OCI-LY7 (cell line): ENCODE data around the gene KRT31. TPM values are rescaled to one million over a fixed set of nuclear protein-coding genes. Genes with fewer than 3 reads are reported as not detected.

Experiments
- BruUV-seq: library from RNA; stranded (reverse); fragments of 400-500 nt; replicated peaks from 2 replicates; lab custom pipeline; 2021; lab: Mats Ljungman, UMichigan
- CTCF ChIA-PET: fragments of 300-600 bp; sonication (Branson Sonifier 250); formaldehyde crosslinking; loops from one replicate; lab custom pipeline; 2022; ENCODE audit warnings: antibody characterized with exemption; ENCODE audit not compliant: unreplicated experiment; lab: Charles Lee
- POLR2A ChIA-PET: fragments of 300-600 bp; sonication (Branson Sonifier 250); formaldehyde crosslinking; loops from one replicate; lab custom pipeline; 2022; ENCODE audit warnings: antibody characterized with exemption; lab: Charles Lee
- DNase-seq: peaks from one replicate; pipeline ENCODE4 v3.0.0-alpha.2; 2015; ENCODE audit warnings: low spot score
- H2AFZ ChIP-seq: fragments of 200-600 bp; sonication (generic), shearing (Covaris generic); 2 replicates; pipeline ENCODE4 v1.6.1; 2014; ENCODE audit warnings: mild to moderate bottlenecking, antibody characterized with exemption, low read length, moderate library complexity
- H3K27ac ChIP-seq: fragments of 200-600 bp; sonication (generic); 2 replicates; pipeline ENCODE4 v1.5.1; 2014; ENCODE audit warnings: mixed run types, low read depth, mild to moderate bottlenecking, moderate library complexity, low read length, inconsistent platforms; ENCODE audit not compliant: poor library complexity, severe bottlenecking
- H3K36me3 ChIP-seq: fragments of 200-600 bp; sonication (generic); 2 replicates; pipeline ENCODE4 v1.6.1; 2014; ENCODE audit warnings: mild to moderate bottlenecking, antibody characterized with exemption, low read length, moderate library complexity, mixed read lengths; ENCODE audit not compliant: insufficient read depth
- H3K4me1 ChIP-seq: fragments of 200-600 bp; sonication (generic); 2 replicates; pipeline ENCODE4 v1.5.1; 2014; ENCODE audit warnings: mild to moderate bottlenecking, low read length; ENCODE audit not compliant: insufficient read depth, poor library complexity, severe bottlenecking
- H3K4me2 ChIP-seq: fragments of 200-600 bp; sonication (generic); 2 replicates; pipeline ENCODE4 v1.6.1; 2014; ENCODE audit warnings: mild to moderate bottlenecking, low read length
- H3K4me3 ChIP-seq: fragments of 200-600 bp; sonication (generic); 2 replicates; pipeline ENCODE4 v1.5.1; 2014; ENCODE audit warnings: mild to moderate bottlenecking, low read depth, low read length; ENCODE audit not compliant: poor library complexity, severe bottlenecking
- H3K79me2 ChIP-seq: fragments of 200-600 bp; sonication (generic); 2 replicates; pipeline ENCODE4 v1.6.1; 2016; ENCODE audit warnings: low read depth, mild to moderate bottlenecking, low read length, moderate library complexity, mixed read lengths; ENCODE audit not compliant: insufficient read depth
- H3K9me2 ChIP-seq: fragments of 200-600 bp; sonication (generic); 2 replicates; pipeline ENCODE4 v1.6.1; 2016; ENCODE audit warnings: mild to moderate bottlenecking, low read length, mixed read lengths; ENCODE audit not compliant: insufficient read depth
- H3K9me3 ChIP-seq: fragments of 200-600 bp; sonication (generic); 2 replicates; pipeline ENCODE4 v1.6.1; 2014; ENCODE audit warnings: mild to moderate bottlenecking, mixed run types, low read length, mixed read lengths
- H4K20me1 ChIP-seq: fragments of 200-600 bp; sonication (generic); 2 replicates; pipeline ENCODE4 v1.6.1; 2014; ENCODE audit warnings: mild to moderate bottlenecking, antibody characterized with exemption, low read length, moderate library complexity, mixed read lengths; ENCODE audit not compliant: insufficient read depth
- EZH2phosphoT487 ChIP-seq: fragments of 200-600 bp; sonication (generic); IDR thresholded peaks from 2 replicates; pipeline ENCODE4 v1.6.1; 2018; ENCODE audit warnings: low read depth, borderline replicate concordance, mild to moderate bottlenecking, mixed run types, antibody characterized with exemption, low read length, moderate library complexity, mixed read lengths
- intact Hi-C: fragments of 100-400 bp; cut with micrococcal nuclease; formaldehyde crosslinking; loops from one replicate; pipeline ENCODE4 v1.10.0; 2022; ENCODE audit not compliant: unreplicated experiment
- total RNA-seq, 2 experiments: library from RNA; depleted of rRNA in 1 of 2; stranded (reverse); fragments of >200 nt in 1 of 2; shearing (Covaris generic) in 1 of 2; gene quantifications; 2 replicates each; pipeline ENCODE4 v1.2.3, GENCODE V29; 2014 to 2022
- TF ChIP-seq, protein P1 (sequence below): fragments of 200-600 bp; sonication (generic); conservative IDR thresholded peaks from 2 replicates; pipeline ENCODE4 v1.5.1; 2014; ENCODE audit warnings: mild to moderate bottlenecking, antibody characterized with exemption, low read length, moderate library complexity, mixed read lengths

Gene KRT31
- total RNA-seq, 2 experiments from 2014 or later = not detected

DNA sequence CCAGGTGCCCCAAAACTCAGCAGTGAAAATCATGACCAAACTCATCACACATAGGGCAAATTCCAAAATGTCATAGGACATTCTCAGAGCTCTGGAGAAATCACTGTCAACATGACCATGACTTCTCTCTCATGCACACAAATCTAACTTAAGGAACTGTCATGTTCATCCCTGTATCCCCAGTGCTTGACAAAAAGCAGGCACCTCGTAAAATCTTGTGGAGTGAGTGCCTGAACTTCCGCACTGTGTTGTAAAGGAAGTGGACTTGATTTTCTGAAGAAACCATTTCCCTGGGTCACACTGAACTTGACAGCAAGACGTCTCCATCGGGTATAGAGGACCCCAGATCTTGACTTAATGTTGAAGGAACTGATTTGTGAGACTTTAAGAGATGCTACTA lies 24.2 kb upstream of the KRT31 start:
- DNase-seq = no peak
- ChIA-PET POLR2A (no interaction called here), CTCF (no interaction called here)
- H3K4me1 ChIP-seq = no peaks in the 10 kb centered on the region
- intact Hi-C loops = no loop called here
- no peaks in the 10 kb centered on the region for H4K20me1 ChIP-seq
- no peak overlapping the region for H3K4me2 ChIP-seq
- H3K9me3 ChIP-seq = no peaks in the 10 kb centered on the region
- no peak for TF ChIP-seq EZH2phosphoT487
- TF ChIP-seq, protein P1, sequence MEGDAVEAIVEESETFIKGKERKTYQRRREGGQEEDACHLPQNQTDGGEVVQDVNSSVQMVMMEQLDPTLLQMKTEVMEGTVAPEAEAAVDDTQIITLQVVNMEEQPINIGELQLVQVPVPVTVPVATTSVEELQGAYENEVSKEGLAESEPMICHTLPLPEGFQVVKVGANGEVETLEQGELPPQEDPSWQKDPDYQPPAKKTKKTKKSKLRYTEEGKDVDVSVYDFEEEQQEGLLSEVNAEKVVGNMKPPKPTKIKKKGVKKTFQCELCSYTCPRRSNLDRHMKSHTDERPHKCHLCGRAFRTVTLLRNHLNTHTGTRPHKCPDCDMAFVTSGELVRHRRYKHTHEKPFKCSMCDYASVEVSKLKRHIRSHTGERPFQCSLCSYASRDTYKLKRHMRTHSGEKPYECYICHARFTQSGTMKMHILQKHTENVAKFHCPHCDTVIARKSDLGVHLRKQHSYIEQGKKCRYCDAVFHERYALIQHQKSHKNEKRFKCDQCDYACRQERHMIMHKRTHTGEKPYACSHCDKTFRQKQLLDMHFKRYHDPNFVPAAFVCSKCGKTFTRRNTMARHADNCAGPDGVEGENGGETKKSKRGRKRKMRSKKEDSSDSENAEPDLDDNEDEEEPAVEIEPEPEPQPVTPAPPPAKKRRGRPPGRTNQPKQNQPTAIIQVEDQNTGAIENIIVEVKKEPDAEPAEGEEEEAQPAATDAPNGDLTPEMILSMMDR = no peak
- H3K9me2 ChIP-seq = no peaks in the 10 kb centered on the region
- H2AFZ ChIP-seq = no peak overlapping the region
- H3K79me2 ChIP-seq = no peaks in the 10 kb centered on the region
- no peaks in the 10 kb centered on the region for H3K36me3 ChIP-seq
- no peak overlapping the region for H3K4me3 ChIP-seq
- H3K27ac ChIP-seq = no peak overlapping the region
- BruUV-seq = no TSS peak

DNA sequence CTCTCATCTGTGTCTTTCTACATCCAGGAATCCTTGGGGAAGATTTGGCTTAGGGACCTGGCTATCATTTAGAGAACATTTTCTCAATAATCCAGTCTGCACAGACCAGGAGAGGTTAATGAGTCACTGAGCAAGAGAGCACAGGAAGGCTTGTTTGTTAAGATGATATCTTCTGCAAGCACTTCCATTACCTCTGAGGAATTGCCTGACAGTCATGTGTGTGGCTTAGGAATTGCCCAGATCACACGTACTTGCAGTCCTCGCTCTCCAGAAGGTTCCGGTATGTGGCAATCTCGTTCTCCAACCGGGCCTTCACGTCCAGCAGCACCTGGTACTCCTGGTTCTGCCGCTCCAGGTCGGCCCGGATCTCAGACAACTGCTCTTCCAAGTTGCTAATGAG lies 23.7 kb upstream of the KRT31 start:
- no peaks in the 10 kb centered on the region for H3K36me3 ChIP-seq
- intact Hi-C loops = no loop called here
- H3K9me2 ChIP-seq = no peaks in the 10 kb centered on the region
- H3K9me3 ChIP-seq = no peaks in the 10 kb centered on the region
- no peak for TF ChIP-seq EZH2phosphoT487
- TF ChIP-seq, protein P1 = no peak
- ChIA-PET POLR2A (no interaction called here), CTCF (no interaction called here)
- H3K4me2 ChIP-seq = no peak overlapping the region
- no peaks in the 10 kb centered on the region for H3K4me1 ChIP-seq
- H4K20me1 ChIP-seq = no peaks in the 10 kb centered on the region
- H3K4me3 ChIP-seq = no peak overlapping the region
- H3K27ac ChIP-seq = no peak overlapping the region
- BruUV-seq = no TSS peak
- no peaks in the 10 kb centered on the region for H3K79me2 ChIP-seq
- no peak overlapping the region for H2AFZ ChIP-seq
- no peak for DNase-seq

DNA sequence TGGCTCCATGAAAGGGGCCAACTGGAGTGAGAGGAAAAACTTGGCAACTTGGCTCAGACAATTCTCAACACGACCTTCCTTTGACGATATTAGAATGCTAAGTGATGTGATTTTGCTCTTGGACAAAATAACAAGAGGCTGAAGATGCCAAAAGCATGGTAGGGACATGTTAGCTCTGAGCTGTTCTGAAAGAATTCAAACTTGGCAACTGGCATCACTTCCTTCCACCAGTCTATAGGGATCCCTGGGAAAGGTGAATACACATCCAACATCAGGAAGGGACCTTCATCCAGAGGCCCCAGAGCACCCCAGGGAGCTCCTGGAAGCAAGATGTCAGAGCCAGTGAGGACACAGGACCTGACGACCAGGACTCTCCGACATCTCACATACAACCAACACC lies 22.7 kb upstream of the KRT31 start:
- CTCF ChIA-PET = no interaction called here
- no TSS peak for BruUV-seq
- H4K20me1 ChIP-seq = no peaks in the 10 kb centered on the region
- no peaks in the 10 kb centered on the region for H3K9me3 ChIP-seq
- H3K36me3 ChIP-seq = no peaks in the 10 kb centered on the region
- H3K4me3 ChIP-seq = no peak overlapping the region
- no peak overlapping the region for H3K27ac ChIP-seq
- H3K9me2 ChIP-seq = no peaks in the 10 kb centered on the region
- no peak overlapping the region for H3K4me2 ChIP-seq
- intact Hi-C loops = no loop called here
- H3K4me1 ChIP-seq = no peaks in the 10 kb centered on the region
- no peak for DNase-seq
- TF ChIP-seq EZH2phosphoT487 = no peak
- TF ChIP-seq, protein P1 = no peak
- no peaks in the 10 kb centered on the region for H3K79me2 ChIP-seq
- H2AFZ ChIP-seq = no peak overlapping the region
- POLR2A ChIA-PET = no interaction called here
